GM19395 (cell line): ENCODE results near the gene MAP10.

Source experiments
- ATAC-seq: cut with Tn5 transposase; IDR thresholded peaks from one replicate; pipeline ENCODE4 v1.9.1; 2021; ENCODE audit warnings: mild to moderate bottlenecking, moderate library complexity; ENCODE audit not compliant: unreplicated experiment

MAP10 gene

DNA sequence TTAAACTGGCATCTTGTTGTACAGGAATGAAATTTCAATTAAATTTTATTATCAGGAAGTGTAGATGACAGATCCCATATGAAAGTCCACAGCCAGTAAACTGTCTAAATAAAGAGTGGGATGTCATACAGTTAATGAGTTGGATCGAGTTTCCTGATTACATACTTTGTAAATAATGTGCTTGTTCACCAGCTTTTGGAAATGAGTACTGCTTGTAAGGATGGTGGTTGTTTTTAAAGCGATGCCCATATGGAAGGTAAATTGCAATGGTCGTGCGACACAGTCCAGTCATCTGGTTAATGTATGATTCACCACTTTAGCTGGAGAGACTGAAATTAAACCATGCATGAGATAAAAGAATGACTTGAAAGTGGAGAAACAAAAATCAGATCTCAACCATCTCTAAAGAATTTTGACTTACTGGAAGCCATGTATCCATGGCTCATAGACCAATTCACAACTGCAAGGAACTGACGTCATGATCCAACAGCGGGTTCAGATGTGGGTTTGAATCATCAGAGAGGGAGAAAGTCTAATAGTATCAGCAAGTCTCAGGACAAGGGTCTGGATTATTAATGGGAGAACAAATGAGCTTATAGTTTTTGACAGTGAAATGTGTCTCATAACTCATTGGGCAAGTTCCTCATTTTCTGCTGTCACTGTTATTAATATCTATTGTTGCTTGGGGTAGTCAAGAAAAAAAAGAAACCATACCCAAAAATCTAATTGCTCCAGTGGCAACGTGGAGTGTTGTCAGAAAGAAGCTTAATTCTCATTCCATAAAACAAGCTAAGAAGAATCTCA is 49.0 kb downstream of the MAP10 start:
- ATAC-seq = no peak

DNA sequence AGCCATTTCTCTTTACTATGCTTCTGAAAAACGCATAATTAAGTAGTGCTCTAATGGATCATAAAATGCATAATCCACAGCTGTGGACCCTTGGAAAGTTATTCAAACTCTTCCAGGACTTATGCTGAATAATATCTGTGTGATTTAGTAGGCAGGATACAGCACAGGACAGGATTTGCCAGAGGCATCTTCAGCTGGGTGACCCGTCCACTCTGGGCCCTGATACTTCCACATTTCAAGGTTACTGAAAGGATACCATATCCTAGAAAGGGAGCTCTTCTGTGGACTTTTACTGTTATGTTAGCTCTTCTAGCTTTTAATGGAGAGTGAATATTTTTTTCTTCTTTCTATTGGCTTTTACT is 49.6 kb downstream of the MAP10 start:
- no peak for ATAC-seq

DNA sequence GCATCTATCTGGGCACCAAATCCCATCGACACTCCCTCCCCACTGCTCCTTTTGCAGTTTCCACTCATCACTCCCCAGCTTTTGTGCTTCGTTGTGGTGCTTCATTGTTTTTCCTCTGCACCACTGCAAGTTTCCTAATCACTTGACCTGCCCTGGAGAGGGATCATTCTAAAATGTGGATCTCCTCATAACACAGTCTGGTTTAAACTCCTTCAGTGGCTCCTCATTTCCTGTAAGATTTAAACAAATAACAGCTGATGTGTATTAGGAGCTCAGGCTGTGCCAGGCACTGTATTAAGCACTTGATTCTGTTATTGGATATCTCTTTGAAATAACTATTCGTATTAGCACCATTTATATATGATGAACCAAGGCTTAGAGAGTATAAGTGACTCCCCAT is 51.3 kb downstream of the MAP10 start:
- ATAC-seq = no peak
